Breast epithelium (tissue), 4 donors: ENCODE results near the gene SPATA21. TPM values are rescaled to one million over a fixed set of nuclear protein-coding genes. Genes with fewer than 3 reads are reported as not detected.
A peak's percentile ranks its signal among the peaks of the same experiment; 100 is the strongest.

Experiments used
- DNase-seq, 2 donors: peaks; one replicate each; pipeline ENCODE4 v3.0.0-alpha.2; 2019; ENCODE audit warnings: low spot score in 2 of 2
- H3K27ac ChIP-seq, 2 donors: fragments of 200-600 bp; sonication (generic) in 1 of 2; one replicate each; pipeline ENCODE4 v1.5.1; 2016 to 2019; ENCODE audit warnings: mild to moderate bottlenecking in 1 of 2
- H3K27me3 ChIP-seq, 2 donors: fragments of 200-600 bp; sonication (generic) in 1 of 2; one replicate each; pipeline versions ENCODE4 v1.5.1 to v1.6.0; 2017 to 2019; ENCODE audit warnings: control low read depth in 1 of 2, mild to moderate bottlenecking in 1 of 2
- H3K36me3 ChIP-seq: fragments of 200-600 bp; one replicate; pipeline ENCODE4 v1.5.1; 2019
- H3K4me1 ChIP-seq, 2 donors: fragments of 200-600 bp; sonication (generic); one replicate each; pipeline ENCODE4 v1.5.1; 2016 to 2019; ENCODE audit warnings: control low read depth in 1 of 2
- H3K4me3 ChIP-seq, 3 donors: fragments of 200-600 bp; sonication (generic); 1 replicate in 2 of 3; 2 replicates in 1 of 3; pipeline ENCODE4 v1.5.1; 2016 to 2019; ENCODE audit warnings: mild to moderate bottlenecking in 3 of 3, moderate library complexity in 2 of 3
- H3K9me3 ChIP-seq, 2 donors: fragments of 200-600 bp; sonication (generic) in 1 of 2; one replicate each; pipeline ENCODE4 v1.5.1; 2016 to 2019; ENCODE audit warnings: control low read depth in 1 of 2
- CTCF ChIP-seq, 3 donors: fragments of 450-650 bp; IDR thresholded peaks; one replicate each; pipeline ENCODE4 v1.5.1; 2016 to 2017; ENCODE audit warnings: antibody characterized with exemption in 3 of 3, mild to moderate bottlenecking in 3 of 3, moderate library complexity in 3 of 3
- POLR2A ChIP-seq: fragments of 450-650 bp; IDR thresholded peaks from one replicate; pipeline ENCODE4 v1.6.1; 2016; ENCODE audit warnings: antibody characterized with exemption, mild to moderate bottlenecking, moderate library complexity
- POLR2AphosphoS5 ChIP-seq, 3 donors: sonication (generic); formaldehyde crosslinking; IDR thresholded peaks; one replicate each; pipeline ENCODE4 v1.6.1; 2017; ENCODE audit warnings: antibody characterized with exemption in 3 of 3
- intact Hi-C: fragments of 100-400 bp; cut with DNase I; formaldehyde crosslinking; loops from one replicate; pipeline ENCODE4 v1.15.1; 2023; ENCODE audit warnings: low total_unique reads
- total RNA-seq, 3 donors: library from RNA; depleted of rRNA; stranded (reverse); fragments of >200 nt; gene quantifications; one replicate each; pipeline ENCODE4 v1.1.0, GENCODE V29; 2016

The SPATA21 gene
- total RNA-seq, 3 donors from 2014 or later = not detected

- Histone ChIP-seq H3K27ac (peak overlapping the region in 1 of 2 donors; percentile 30), H3K27me3 (no peaks in the 10 kb centered on the region), H3K36me3 (no peaks in the 10 kb centered on the region), H3K4me3 (peak overlapping the region in 1 of 3 donors; percentile 20), H3K9me3 (no peaks in the 10 kb centered on the region), H3K4me1 (no peaks in the 10 kb centered on the region)
- intact Hi-C loops = no loop called here
- DNase-seq = no peak
- no peak for TF ChIP-seq CTCF (IDR thresholded peaks at IDR 0.05)
- TF ChIP-seq POLR2A = no peak
- TF ChIP-seq POLR2AphosphoS5 (IDR thresholded peaks at IDR 0.05) = no peak
Observed at GRCh38 chr1:16375521-16376340, 61.5 kb downstream of the SPATA21 start.

GRCh38 chr1:16374266-16374665 is 63.0 kb downstream of the SPATA21 start:
- TF ChIP-seq CTCF (IDR thresholded peaks at IDR 0.05) (no peak), POLR2AphosphoS5 (IDR thresholded peaks at IDR 0.05) (no peak)
- no peak for DNase-seq
- Histone ChIP-seq H3K4me3 (no peak overlapping the region), H3K36me3 (no peaks in the 10 kb centered on the region), H3K4me1 (no peaks in the 10 kb centered on the region), H3K9me3 (no peaks in the 10 kb centered on the region), H3K27ac (no peak overlapping the region), H3K27me3 (no peaks in the 10 kb centered on the region)
- intact Hi-C loops = no loop called here

- no peaks in the 10 kb centered on the region for H3K4me1 ChIP-seq
- H3K27me3 ChIP-seq = no peaks in the 10 kb centered on the region
- H3K36me3 ChIP-seq = no peaks in the 10 kb centered on the region
Observed at GRCh38 chr1:16372535-16373285, 64.5 kb downstream of the SPATA21 start.

GRCh38 chr1:16371725-16372124 is 65.5 kb downstream of the SPATA21 start:
- Histone ChIP-seq H3K4me3 (no peak overlapping the region), H3K4me1 (no peaks in the 10 kb centered on the region), H3K9me3 (no peaks in the 10 kb centered on the region), H3K36me3 (no peaks in the 10 kb centered on the region), H3K27me3 (no peaks in the 10 kb centered on the region), H3K27ac (no peak overlapping the region)
- no peak for DNase-seq
- no peak for TF ChIP-seq CTCF (IDR thresholded peaks at IDR 0.05)
- intact Hi-C loops = no loop called here

More at GRCh38 chr1:16372535-16373285, 64.5 kb downstream of the SPATA21 start:
- Histone ChIP-seq H3K4me3 (no peak overlapping the region), H3K9me3 (no peaks in the 10 kb centered on the region), H3K27ac (no peak overlapping the region)
- intact Hi-C loops = no loop called here
- no peak for DNase-seq
- no peak for TF ChIP-seq POLR2AphosphoS5 (IDR thresholded peaks at IDR 0.05)
- TF ChIP-seq CTCF (IDR thresholded peaks at IDR 0.05) = no peak
- TF ChIP-seq POLR2A = no peak

- Histone ChIP-seq H3K27me3 (no peaks in the 10 kb centered on the region), H3K27ac (no peak overlapping the region), H3K4me3 (no peak overlapping the region), H3K36me3 (no peaks in the 10 kb centered on the region), H3K9me3 (no peaks in the 10 kb centered on the region), H3K4me1 (no peaks in the 10 kb centered on the region)
- intact Hi-C loops = no loop called here
- TF ChIP-seq POLR2A (no peak), CTCF (IDR thresholded peaks at IDR 0.05) (no peak), POLR2AphosphoS5 (IDR thresholded peaks at IDR 0.05) (no peak)
- DNase-seq = no peak
Observed at GRCh38 chr1:16369821-16370220, 67.4 kb downstream of the SPATA21 start.
